Measurements from ENCODE around the gene CASQ1.

DNA sequence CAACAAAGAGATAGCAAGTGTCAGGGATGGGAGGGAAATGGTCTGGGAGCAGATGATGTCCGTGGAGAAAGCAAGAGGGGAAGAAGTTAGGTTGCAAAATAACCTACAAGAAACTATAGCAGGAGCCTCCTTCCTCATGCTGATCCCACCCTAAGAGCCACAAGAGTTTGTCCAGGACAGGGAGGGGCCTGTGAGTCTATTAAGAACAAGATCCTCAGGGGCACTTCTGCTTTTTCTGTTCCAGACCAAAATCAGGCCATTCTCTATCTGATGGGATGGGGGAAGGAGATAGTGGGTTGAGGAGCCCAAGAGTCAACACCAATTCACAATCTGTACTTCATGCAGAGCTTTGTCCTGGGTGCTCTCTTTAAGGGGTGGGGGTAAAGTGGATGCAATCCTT is 46.7 kb upstream of the CASQ1 start:
- no peak for TF ChIP-seq POLR2A (IDR thresholded peaks at IDR 0.05)
- TF ChIP-seq, protein P1, sequence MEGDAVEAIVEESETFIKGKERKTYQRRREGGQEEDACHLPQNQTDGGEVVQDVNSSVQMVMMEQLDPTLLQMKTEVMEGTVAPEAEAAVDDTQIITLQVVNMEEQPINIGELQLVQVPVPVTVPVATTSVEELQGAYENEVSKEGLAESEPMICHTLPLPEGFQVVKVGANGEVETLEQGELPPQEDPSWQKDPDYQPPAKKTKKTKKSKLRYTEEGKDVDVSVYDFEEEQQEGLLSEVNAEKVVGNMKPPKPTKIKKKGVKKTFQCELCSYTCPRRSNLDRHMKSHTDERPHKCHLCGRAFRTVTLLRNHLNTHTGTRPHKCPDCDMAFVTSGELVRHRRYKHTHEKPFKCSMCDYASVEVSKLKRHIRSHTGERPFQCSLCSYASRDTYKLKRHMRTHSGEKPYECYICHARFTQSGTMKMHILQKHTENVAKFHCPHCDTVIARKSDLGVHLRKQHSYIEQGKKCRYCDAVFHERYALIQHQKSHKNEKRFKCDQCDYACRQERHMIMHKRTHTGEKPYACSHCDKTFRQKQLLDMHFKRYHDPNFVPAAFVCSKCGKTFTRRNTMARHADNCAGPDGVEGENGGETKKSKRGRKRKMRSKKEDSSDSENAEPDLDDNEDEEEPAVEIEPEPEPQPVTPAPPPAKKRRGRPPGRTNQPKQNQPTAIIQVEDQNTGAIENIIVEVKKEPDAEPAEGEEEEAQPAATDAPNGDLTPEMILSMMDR (IDR thresholded peaks at IDR 0.05) = no peak

Measured in body of pancreas (tissue), 4 donors.